HEK293 (cell line): ENCODE results near the gene MRPL55.

ENCODE experiments used
- EGR2 ChIP-seq: fragments of 450-650 bp; formaldehyde crosslinking; IDR thresholded peaks from 2 replicates; pipeline ENCODE4 v1.5.1; 2016; ENCODE audit warnings: low read depth, missing biosample characterization, missing genetic modification characterization
- KLF7 ChIP-seq: fragments of 450-650 bp; formaldehyde crosslinking; IDR thresholded peaks from 2 replicates; pipeline ENCODE4 v1.5.1; 2016; ENCODE audit warnings: missing biosample characterization, missing genetic modification characterization, borderline replicate concordance
- TCF7L2 ChIP-seq: IDR thresholded peaks from 2 replicates; pipeline ENCODE4 v1.6.1; 2011; ENCODE audit warnings: low read depth, mild to moderate bottlenecking, inconsistent platforms, low read length, moderate library complexity, borderline replicate concordance
- TRIM28 ChIP-seq: IDR thresholded peaks from 2 replicates; pipeline ENCODE4 v1.6.1; 2011; ENCODE audit warnings: low read length, control low read depth, borderline replicate concordance
- ZBTB48 ChIP-seq: fragments of 450-650 bp; formaldehyde crosslinking; IDR thresholded peaks from 2 replicates; pipeline ENCODE4 v1.5.1; 2016; ENCODE audit warnings: missing biosample characterization, missing genetic modification characterization
- ZFP69B ChIP-seq: fragments of 450-650 bp; formaldehyde crosslinking; IDR thresholded peaks from 2 replicates; pipeline ENCODE4 v1.5.1; 2016; ENCODE audit warnings: missing biosample characterization, missing genetic modification characterization
- ZNF155 ChIP-seq: fragments of 450-650 bp; formaldehyde crosslinking; IDR thresholded peaks from 2 replicates; pipeline ENCODE4 v1.5.1; 2016; ENCODE audit warnings: missing biosample characterization, missing genetic modification characterization
- ZNF2 ChIP-seq: fragments of 450-650 bp; formaldehyde crosslinking; IDR thresholded peaks from 2 replicates; pipeline ENCODE4 v1.5.1; 2016; ENCODE audit warnings: missing biosample characterization, missing genetic modification characterization
- ZNF341 ChIP-seq: fragments of 450-650 bp; formaldehyde crosslinking; IDR thresholded peaks from 2 replicates; pipeline ENCODE4; 2016; ENCODE audit warnings: low read depth, missing biosample characterization, missing genetic modification characterization
- ZNF423 ChIP-seq: fragments of 450-650 bp; formaldehyde crosslinking; IDR thresholded peaks from 2 replicates; pipeline ENCODE4 v1.5.1; 2016; ENCODE audit warnings: missing biosample characterization, missing genetic modification characterization
- ZNF473 ChIP-seq: fragments of 450-650 bp; formaldehyde crosslinking; IDR thresholded peaks from 2 replicates; pipeline ENCODE4 v1.5.1; 2017; ENCODE audit warnings: missing biosample characterization, missing genetic modification characterization
- ZNF544 ChIP-seq: fragments of 450-650 bp; formaldehyde crosslinking; IDR thresholded peaks from 2 replicates; pipeline ENCODE4 v1.5.0; 2017; ENCODE audit warnings: missing biosample characterization, missing genetic modification characterization
- ZNF558 ChIP-seq: fragments of 450-650 bp; formaldehyde crosslinking; IDR thresholded peaks from 2 replicates; pipeline ENCODE4 v1.5.1; 2016; ENCODE audit warnings: missing biosample characterization, missing genetic modification characterization
- ZNF596 ChIP-seq: fragments of 450-650 bp; IDR thresholded peaks from 2 replicates; pipeline ENCODE4 v1.5.0; 2018; ENCODE audit warnings: missing biosample characterization, mild to moderate bottlenecking, missing genetic modification characterization, moderate library complexity
- ZNF670 ChIP-seq: fragments of 450-650 bp; formaldehyde crosslinking; IDR thresholded peaks from 2 replicates; pipeline ENCODE4 v1.5.1; 2016; ENCODE audit warnings: missing biosample characterization, missing genetic modification characterization, low read depth
- ZNF677 ChIP-seq: fragments of 450-650 bp; IDR thresholded peaks from 2 replicates; pipeline ENCODE4 v1.5.0; 2018; ENCODE audit warnings: missing biosample characterization, mild to moderate bottlenecking, missing genetic modification characterization, moderate library complexity
- ZNF76 ChIP-seq: fragments of 450-650 bp; formaldehyde crosslinking; IDR thresholded peaks from 2 replicates; pipeline ENCODE4; 2016; ENCODE audit warnings: low read depth, missing biosample characterization, missing genetic modification characterization, borderline replicate concordance
- ZNF843 ChIP-seq: fragments of 450-650 bp; formaldehyde crosslinking; IDR thresholded peaks from 2 replicates; pipeline ENCODE4 v1.5.1; 2016; ENCODE audit warnings: missing biosample characterization, missing genetic modification characterization
- TF ChIP-seq, protein P1 (sequence below): fragments of 450-650 bp; formaldehyde crosslinking; IDR thresholded peaks from 2 replicates; pipeline ENCODE4 v1.5.1; 2016; ENCODE audit warnings: missing biosample characterization, missing genetic modification characterization
- TF ChIP-seq, protein P2 (sequence below): fragments of 450-650 bp; formaldehyde crosslinking; IDR thresholded peaks from 2 replicates; pipeline ENCODE4 v1.5.1; 2016; ENCODE audit warnings: missing biosample characterization, missing genetic modification characterization, borderline replicate concordance
- TF ChIP-seq, protein P3 (sequence below): fragments of 450-650 bp; formaldehyde crosslinking; IDR thresholded peaks from 2 replicates; pipeline ENCODE4 v1.5.1; 2016; ENCODE audit warnings: missing biosample characterization, missing genetic modification characterization
- TF ChIP-seq, protein P4 (sequence below): fragments of 450-650 bp; formaldehyde crosslinking; IDR thresholded peaks from 2 replicates; pipeline ENCODE4 v1.5.1; 2016; ENCODE audit warnings: missing biosample characterization, missing genetic modification characterization, borderline replicate concordance
- TF ChIP-seq, protein P5 (sequence below): fragments of 450-650 bp; formaldehyde crosslinking; IDR thresholded peaks from 2 replicates; pipeline ENCODE4 v1.5.1; 2016; ENCODE audit warnings: missing biosample characterization, missing genetic modification characterization
- TF ChIP-seq, protein P6 (sequence below): fragments of 450-650 bp; formaldehyde crosslinking; IDR thresholded peaks from 2 replicates; pipeline ENCODE4 v1.5.1; 2016; ENCODE audit warnings: missing biosample characterization, missing genetic modification characterization
- TF ChIP-seq, protein P7 (sequence below): fragments of 450-650 bp; formaldehyde crosslinking; IDR thresholded peaks from 2 replicates; pipeline ENCODE4 v1.5.1; 2016; ENCODE audit warnings: missing biosample characterization, missing genetic modification characterization
- TF ChIP-seq, protein P8 (sequence below): fragments of 450-650 bp; formaldehyde crosslinking; IDR thresholded peaks from 2 replicates; pipeline ENCODE4 v1.5.1; 2016; ENCODE audit warnings: missing biosample characterization, missing genetic modification characterization

Gene MRPL55

DNA sequence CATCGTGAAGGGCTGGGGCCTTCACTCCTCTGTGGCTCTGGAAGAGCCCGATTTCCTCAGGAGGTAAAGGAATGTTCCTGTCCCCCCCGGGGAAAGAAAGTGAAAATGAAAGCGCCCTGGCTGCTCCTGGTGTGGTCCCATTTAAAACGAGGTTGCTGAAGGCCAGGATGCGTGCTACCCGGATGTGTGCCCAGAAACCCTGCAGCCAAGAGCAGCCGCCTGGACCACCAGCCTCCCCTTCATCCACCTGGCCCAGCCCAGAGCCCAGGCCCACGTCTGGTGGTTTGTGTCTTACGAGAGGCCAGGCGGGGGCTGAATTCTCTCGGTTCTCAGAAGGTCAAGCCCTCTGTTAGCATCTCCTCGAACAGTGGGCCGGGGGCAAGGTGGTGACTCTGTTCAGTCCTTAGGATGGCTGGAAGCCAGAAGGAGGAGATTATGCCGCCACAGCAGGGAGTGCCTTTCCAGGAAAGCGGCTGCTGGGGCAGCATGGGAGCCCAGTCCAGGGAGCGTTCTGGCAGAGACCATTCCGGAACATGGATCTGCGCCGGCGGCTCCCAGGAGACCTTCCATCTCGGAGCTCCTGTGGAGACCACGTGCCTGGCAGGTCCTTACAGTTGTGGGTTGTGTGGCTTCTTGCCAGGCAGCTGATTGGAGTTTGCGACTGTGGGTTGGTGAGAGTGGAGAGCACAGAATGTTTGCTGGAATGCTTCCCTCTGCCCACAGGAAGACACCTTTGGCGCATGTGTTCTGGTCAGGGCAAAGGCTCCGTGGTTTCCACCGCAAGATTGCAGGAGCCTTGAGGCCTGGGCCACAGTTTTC is 32.3 kb upstream of the MRPL55 start (continued):
- TF ChIP-seq, protein P1, sequence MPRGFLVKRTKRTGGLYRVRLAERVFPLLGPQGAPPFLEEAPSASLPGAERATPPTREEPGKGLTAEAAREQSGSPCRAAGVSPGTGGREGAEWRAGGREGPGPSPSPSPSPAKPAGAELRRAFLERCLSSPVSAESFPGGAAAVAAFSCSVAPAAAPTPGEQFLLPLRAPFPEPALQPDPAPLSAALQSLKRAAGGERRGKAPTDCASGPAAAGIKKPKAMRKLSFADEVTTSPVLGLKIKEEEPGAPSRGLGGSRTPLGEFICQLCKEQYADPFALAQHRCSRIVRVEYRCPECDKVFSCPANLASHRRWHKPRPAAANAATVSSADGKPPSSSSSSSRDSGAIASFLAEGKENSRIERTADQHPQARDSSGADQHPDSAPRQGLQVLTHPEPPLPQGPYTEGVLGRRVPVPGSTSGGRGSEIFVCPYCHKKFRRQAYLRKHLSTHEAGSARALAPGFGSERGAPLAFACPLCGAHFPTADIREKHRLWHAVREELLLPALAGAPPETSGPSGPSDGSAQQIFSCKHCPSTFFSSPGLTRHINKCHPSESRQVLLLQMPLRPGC (tag by site-specific recombination), result 0 out of 2 replicates have a peak, but pooled peaks have one; percentile 50
- TF ChIP-seq TRIM28 (no peak), ZNF596 (tag by site-specific recombination) (no peak), ZNF155 (tag by site-specific recombination) (no peak), ZNF843 (no peak), ZNF558 (tag by site-specific recombination) (no peak), ZNF670 (tag by site-specific recombination) (no peak), ZFP69B (tag by site-specific recombination) (no peak), ZNF473 (tag by site-specific recombination) (no peak), ZNF423 (tag by site-specific recombination) (peak; percentile 97), KLF7 (tag by site-specific recombination) (no peak), TCF7L2 (no peak), ZNF2 (tag by site-specific recombination) (0 out of 2 replicates have a peak, but pooled peaks have one; percentile 33), ZNF76 (peak; percentile 83), ZBTB48 (tag by site-specific recombination) (no peak), ZNF677 (tag by site-specific recombination) (no peak), ZNF341 (tag by site-specific recombination) (peak; percentile 89), EGR2 (tag by site-specific recombination) (peak; percentile 92), ZNF544 (no peak)
- TF ChIP-seq, protein P2, sequence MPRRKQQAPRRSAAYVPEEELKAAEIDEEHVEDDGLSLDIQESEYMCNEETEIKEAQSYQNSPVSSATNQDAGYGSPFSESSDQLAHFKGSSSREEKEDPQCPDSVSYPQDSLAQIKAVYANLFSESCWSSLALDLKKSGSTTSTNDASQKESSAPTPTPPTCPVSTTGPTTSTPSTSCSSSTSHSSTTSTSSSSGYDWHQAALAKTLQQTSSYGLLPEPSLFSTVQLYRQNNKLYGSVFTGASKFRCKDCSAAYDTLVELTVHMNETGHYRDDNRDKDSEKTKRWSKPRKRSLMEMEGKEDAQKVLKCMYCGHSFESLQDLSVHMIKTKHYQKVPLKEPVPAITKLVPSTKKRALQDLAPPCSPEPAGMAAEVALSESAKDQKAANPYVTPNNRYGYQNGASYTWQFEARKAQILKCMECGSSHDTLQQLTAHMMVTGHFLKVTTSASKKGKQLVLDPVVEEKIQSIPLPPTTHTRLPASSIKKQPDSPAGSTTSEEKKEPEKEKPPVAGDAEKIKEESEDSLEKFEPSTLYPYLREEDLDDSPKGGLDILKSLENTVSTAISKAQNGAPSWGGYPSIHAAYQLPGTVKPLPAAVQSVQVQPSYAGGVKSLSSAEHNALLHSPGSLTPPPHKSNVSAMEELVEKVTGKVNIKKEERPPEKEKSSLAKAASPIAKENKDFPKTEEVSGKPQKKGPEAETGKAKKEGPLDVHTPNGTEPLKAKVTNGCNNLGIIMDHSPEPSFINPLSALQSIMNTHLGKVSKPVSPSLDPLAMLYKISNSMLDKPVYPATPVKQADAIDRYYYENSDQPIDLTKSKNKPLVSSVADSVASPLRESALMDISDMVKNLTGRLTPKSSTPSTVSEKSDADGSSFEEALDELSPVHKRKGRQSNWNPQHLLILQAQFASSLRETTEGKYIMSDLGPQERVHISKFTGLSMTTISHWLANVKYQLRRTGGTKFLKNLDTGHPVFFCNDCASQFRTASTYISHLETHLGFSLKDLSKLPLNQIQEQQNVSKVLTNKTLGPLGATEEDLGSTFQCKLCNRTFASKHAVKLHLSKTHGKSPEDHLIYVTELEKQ (tag by site-specific recombination), result no peak
- TF ChIP-seq, protein P3, sequence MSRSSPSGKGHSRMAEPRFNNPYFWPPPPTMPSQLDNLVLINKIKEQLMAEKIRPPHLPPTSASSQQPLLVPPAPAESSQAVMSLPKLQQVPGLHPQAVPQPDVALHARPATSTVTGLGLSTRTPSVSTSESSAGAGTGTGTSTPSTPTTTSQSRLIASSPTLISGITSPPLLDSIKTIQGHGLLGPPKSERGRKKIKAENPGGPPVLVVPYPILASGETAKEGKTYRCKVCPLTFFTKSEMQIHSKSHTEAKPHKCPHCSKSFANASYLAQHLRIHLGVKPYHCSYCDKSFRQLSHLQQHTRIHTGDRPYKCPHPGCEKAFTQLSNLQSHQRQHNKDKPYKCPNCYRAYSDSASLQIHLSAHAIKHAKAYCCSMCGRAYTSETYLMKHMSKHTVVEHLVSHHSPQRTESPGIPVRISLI (tag by site-specific recombination), result no peak
- TF ChIP-seq, protein P4, sequence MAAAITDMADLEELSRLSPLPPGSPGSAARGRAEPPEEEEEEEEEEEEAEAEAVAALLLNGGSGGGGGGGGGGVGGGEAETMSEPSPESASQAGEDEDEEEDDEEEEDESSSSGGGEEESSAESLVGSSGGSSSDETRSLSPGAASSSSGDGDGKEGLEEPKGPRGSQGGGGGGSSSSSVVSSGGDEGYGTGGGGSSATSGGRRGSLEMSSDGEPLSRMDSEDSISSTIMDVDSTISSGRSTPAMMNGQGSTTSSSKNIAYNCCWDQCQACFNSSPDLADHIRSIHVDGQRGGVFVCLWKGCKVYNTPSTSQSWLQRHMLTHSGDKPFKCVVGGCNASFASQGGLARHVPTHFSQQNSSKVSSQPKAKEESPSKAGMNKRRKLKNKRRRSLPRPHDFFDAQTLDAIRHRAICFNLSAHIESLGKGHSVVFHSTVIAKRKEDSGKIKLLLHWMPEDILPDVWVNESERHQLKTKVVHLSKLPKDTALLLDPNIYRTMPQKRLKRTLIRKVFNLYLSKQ, result no peak
- TF ChIP-seq, protein P5, sequence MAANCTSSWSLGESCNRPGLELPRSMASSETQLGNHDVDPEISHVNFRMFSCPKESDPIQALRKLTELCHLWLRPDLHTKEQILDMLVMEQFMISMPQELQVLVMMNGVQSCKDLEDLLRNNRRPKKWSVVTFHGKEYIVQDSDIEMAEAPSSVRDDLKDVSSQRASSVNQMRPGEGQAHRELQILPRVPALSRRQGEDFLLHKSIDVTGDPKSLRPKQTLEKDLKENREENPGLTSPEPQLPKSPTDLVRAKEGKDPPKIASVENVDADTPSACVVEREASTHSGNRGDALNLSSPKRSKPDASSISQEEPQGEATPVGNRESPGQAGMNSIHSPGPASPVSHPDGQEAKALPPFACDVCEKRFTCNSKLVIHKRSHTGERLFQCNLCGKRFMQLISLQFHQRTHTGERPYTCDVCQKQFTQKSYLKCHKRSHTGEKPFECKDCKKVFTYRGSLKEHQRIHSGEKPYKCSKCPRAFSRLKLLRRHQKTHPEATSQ (tag by site-specific recombination), result no peak
- TF ChIP-seq, protein P6, sequence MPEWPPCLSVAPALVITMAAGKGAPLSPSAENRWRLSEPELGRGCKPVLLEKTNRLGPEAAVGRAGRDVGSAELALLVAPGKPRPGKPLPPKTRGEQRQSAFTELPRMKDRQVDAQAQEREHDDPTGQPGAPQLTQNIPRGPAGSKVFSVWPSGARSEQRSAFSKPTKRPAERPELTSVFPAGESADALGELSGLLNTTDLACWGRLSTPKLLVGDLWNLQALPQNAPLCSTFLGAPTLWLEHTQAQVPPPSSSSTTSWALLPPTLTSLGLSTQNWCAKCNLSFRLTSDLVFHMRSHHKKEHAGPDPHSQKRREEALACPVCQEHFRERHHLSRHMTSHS, result no peak
- TF ChIP-seq, protein P7, sequence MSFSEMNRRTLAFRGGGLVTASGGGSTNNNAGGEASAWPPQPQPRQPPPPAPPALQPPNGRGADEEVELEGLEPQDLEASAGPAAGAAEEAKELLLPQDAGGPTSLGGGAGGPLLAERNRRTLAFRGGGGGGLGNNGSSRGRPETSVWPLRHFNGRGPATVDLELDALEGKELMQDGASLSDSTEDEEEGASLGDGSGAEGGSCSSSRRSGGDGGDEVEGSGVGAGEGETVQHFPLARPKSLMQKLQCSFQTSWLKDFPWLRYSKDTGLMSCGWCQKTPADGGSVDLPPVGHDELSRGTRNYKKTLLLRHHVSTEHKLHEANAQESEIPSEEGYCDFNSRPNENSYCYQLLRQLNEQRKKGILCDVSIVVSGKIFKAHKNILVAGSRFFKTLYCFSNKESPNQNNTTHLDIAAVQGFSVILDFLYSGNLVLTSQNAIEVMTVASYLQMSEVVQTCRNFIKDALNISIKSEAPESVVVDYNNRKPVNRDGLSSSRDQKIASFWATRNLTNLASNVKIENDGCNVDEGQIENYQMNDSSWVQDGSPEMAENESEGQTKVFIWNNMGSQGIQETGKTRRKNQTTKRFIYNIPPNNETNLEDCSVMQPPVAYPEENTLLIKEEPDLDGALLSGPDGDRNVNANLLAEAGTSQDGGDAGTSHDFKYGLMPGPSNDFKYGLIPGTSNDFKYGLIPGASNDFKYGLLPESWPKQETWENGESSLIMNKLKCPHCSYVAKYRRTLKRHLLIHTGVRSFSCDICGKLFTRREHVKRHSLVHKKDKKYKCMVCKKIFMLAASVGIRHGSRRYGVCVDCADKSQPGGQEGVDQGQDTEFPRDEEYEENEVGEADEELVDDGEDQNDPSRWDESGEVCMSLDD, result no peak
- TF ChIP-seq, protein P8, sequence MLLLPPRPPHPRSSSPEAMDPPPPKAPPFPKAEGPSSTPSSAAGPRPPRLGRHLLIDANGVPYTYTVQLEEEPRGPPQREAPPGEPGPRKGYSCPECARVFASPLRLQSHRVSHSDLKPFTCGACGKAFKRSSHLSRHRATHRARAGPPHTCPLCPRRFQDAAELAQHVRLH (tag by site-specific recombination), result no peak
